ENCODE results near the gene RAX2. TPM values are rescaled to one million over a fixed set of nuclear protein-coding genes. Genes with fewer than 3 reads are reported as not detected.
"Not testable (repeated sequence)": the region's sequence is repeated elsewhere in the genome, so short reads cannot be mapped to it uniquely, and the experiment has no call there.

The RAX2 gene
- polyA plus RNA-seq, 1 of the 3 experiments (the other 2 are of a cell fraction) = not detected

GRCh38 chr19:3766520-3766919 is 5.5 kb downstream of the RAX2 start:
- POLR2A ChIA-PET = no interaction called here
- peaks cover 3 to 4% of the 10 kb centered on the region in 2 experiments; a peak in 1 of 4 replicates for H3K4me1 ChIP-seq (ENCODE audit: control insufficient read depth in 1 of 2, insufficient read depth in 2 of 2, low read depth in 1 of 2, low read length in 1 of 2)
- no peak for DNase-seq
- no peak overlapping the region for H3K4me2 ChIP-seq
- H3K36me3 ChIP-seq (replicated peaks in 1 of 2; ENCODE audit: control insufficient read depth in 1 of 2, insufficient read depth in 2 of 2, low read length in 1 of 2) = peaks cover 0 to 16% of the 10 kb centered on the region in 2 experiments
- no peaks in the 10 kb centered on the region for H3K27me3 ChIP-seq (ENCODE audit: insufficient read depth)
- no peak overlapping the region for H3K9ac ChIP-seq
- no peaks in the 10 kb centered on the region for H4K20me1 ChIP-seq (ENCODE audit: insufficient read depth)
- peaks cover 16% of the 10 kb centered on the region for H3K79me2 ChIP-seq (ENCODE audit: insufficient read depth)
- H3F3A ChIP-seq (replicated peaks; ENCODE audit: insufficient read depth) = no peaks in the 10 kb centered on the region
- WGBS (ENCODE audit: low lambda C conversion rate) = 92% methylated on average over 7 of the region's 7 CpGs
- no peak overlapping the region for H3K4me3 ChIP-seq (ENCODE audit: low read depth in 2 of 2, low read length in 1 of 2)
- no peak for TF ChIP-seq FOSL2 (IDR thresholded peaks at IDR 0.05; ENCODE audit: borderline replicate concordance, low read depth)
- TF ChIP-seq NRF1 (IDR thresholded peaks at IDR 0.05; ENCODE audit: low read depth, low read length) = no peak
- no peak for TF ChIP-seq MEF2A (IDR thresholded peaks at IDR 0.05; ENCODE audit: borderline replicate concordance, low read depth)
- no peaks in the 10 kb centered on the region for H3K9me3 ChIP-seq
- H3K27ac ChIP-seq (ENCODE audit: low read depth in 2 of 2, low read length in 1 of 2) = no peak overlapping the region
- H2AFZ ChIP-seq (ENCODE audit: low read depth) = no peak overlapping the region
- CTCF ChIA-PET = no interaction called here
- H3K9me2 ChIP-seq = no peaks in the 10 kb centered on the region

GRCh38 chr19:3765757-3766156 is 6.3 kb downstream of the RAX2 start:
- H3K9me3 ChIP-seq; H3K27me3 ChIP-seq (ENCODE audit: insufficient read depth); H3F3A ChIP-seq (replicated peaks; ENCODE audit: insufficient read depth); DNase-seq; H3K4me3 ChIP-seq (ENCODE audit: low read depth in 2 of 2, low read length in 1 of 2); H3K9ac ChIP-seq; H4K20me1 ChIP-seq (ENCODE audit: insufficient read depth); H3K27ac ChIP-seq (ENCODE audit: low read depth in 2 of 2, low read length in 1 of 2); H3K4me1 ChIP-seq (ENCODE audit: control insufficient read depth in 1 of 2, insufficient read depth in 2 of 2, low read depth in 1 of 2, low read length in 1 of 2); H3K9me2 ChIP-seq; H2AFZ ChIP-seq (ENCODE audit: low read depth); CTCF ChIA-PET; H3K4me2 ChIP-seq: not testable (repeated sequence)
- Histone ChIP-seq H3K79me2 (ENCODE audit: insufficient read depth) (peaks cover 23% of the 10 kb centered on the region), H3K36me3 (replicated peaks in 1 of 2; ENCODE audit: control insufficient read depth in 1 of 2, insufficient read depth in 2 of 2, low read length in 1 of 2) (peaks cover 0 to 16% of the 10 kb centered on the region in 2 experiments)
- 95% methylated on average over 4 of the region's 5 CpGs for WGBS (ENCODE audit: low lambda C conversion rate)
- POLR2A ChIA-PET = interaction anchor here (0.6 kb wide), 1 partner anchor 511 kb away, joined by 3 read pairs; no protein-coding TSS in a partner anchor

- Histone ChIP-seq H3K79me2 (ENCODE audit: insufficient read depth) (peaks cover 29% of the 10 kb centered on the region), H3K9me3 (no peaks in the 10 kb centered on the region), H3K27ac (ENCODE audit: low read depth in 2 of 2, low read length in 1 of 2) (no peak overlapping the region), H2AFZ (ENCODE audit: low read depth) (no peak overlapping the region), H3K4me2 (no peak overlapping the region), H3K4me3 (ENCODE audit: low read depth in 2 of 2, low read length in 1 of 2) (no peak overlapping the region), H3K9ac (no peak overlapping the region), H3F3A (replicated peaks; ENCODE audit: insufficient read depth) (no peaks in the 10 kb centered on the region), H3K36me3 (replicated peaks in 1 of 2; ENCODE audit: control insufficient read depth in 1 of 2, insufficient read depth in 2 of 2, low read length in 1 of 2) (peaks cover 0 to 16% of the 10 kb centered on the region in 2 experiments), H3K9me2 (no peaks in the 10 kb centered on the region), H3K4me1 (ENCODE audit: control insufficient read depth in 1 of 2, insufficient read depth in 2 of 2, low read depth in 1 of 2, low read length in 1 of 2) (peaks cover 7 to 9% of the 10 kb centered on the region in 2 experiments; a peak in 2 of 4 replicates), H4K20me1 (ENCODE audit: insufficient read depth) (no peaks in the 10 kb centered on the region), H3K27me3 (ENCODE audit: insufficient read depth) (no peaks in the 10 kb centered on the region)
- no peak for DNase-seq
- WGBS (ENCODE audit: low lambda C conversion rate) = 92% methylated on average over 9 of the region's 12 CpGs
- no peak for TF ChIP-seq FOXJ3 (CRISPR knock-in tag; IDR thresholded peaks at IDR 0.05)
- no peak for TF ChIP-seq MXI1 (IDR thresholded peaks at IDR 0.05; ENCODE audit: low read depth, low read length)
- TF ChIP-seq RXRA (IDR thresholded peaks at IDR 0.05; ENCODE audit: borderline replicate concordance, low read depth) = no peak
- TF ChIP-seq JUND (IDR thresholded peaks at IDR 0.05) = no peak
- no peak for TF ChIP-seq MAX (IDR thresholded peaks at IDR 0.05; ENCODE audit: low read depth)
- TF ChIP-seq RFX5 (IDR thresholded peaks at IDR 0.05; ENCODE audit: low read length) = no peak
- no peak for TF ChIP-seq CHD2 (IDR thresholded peaks at IDR 0.05; ENCODE audit: low read length, partially characterized antibody)
- TF ChIP-seq POLR2AphosphoS5 (IDR thresholded peaks at IDR 0.05; ENCODE audit: low read depth, low read length) = no peak
- TF ChIP-seq GATA2 (CRISPR knock-in tag; IDR thresholded peaks at IDR 0.05) = no peak
- no peak for TF ChIP-seq SMC3 (IDR thresholded peaks at IDR 0.05; ENCODE audit: low read depth, low read length)
- no peak for TF ChIP-seq EZH2phosphoT487 (IDR thresholded peaks at IDR 0.05; ENCODE audit: borderline replicate concordance, low read depth)
- no peak for TF ChIP-seq RAD21 (IDR thresholded peaks at IDR 0.05; ENCODE audit: low read length)
- TF ChIP-seq, protein P1, sequence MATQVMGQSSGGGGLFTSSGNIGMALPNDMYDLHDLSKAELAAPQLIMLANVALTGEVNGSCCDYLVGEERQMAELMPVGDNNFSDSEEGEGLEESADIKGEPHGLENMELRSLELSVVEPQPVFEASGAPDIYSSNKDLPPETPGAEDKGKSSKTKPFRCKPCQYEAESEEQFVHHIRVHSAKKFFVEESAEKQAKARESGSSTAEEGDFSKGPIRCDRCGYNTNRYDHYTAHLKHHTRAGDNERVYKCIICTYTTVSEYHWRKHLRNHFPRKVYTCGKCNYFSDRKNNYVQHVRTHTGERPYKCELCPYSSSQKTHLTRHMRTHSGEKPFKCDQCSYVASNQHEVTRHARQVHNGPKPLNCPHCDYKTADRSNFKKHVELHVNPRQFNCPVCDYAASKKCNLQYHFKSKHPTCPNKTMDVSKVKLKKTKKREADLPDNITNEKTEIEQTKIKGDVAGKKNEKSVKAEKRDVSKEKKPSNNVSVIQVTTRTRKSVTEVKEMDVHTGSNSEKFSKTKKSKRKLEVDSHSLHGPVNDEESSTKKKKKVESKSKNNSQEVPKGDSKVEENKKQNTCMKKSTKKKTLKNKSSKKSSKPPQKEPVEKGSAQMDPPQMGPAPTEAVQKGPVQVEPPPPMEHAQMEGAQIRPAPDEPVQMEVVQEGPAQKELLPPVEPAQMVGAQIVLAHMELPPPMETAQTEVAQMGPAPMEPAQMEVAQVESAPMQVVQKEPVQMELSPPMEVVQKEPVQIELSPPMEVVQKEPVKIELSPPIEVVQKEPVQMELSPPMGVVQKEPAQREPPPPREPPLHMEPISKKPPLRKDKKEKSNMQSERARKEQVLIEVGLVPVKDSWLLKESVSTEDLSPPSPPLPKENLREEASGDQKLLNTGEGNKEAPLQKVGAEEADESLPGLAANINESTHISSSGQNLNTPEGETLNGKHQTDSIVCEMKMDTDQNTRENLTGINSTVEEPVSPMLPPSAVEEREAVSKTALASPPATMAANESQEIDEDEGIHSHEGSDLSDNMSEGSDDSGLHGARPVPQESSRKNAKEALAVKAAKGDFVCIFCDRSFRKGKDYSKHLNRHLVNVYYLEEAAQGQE (IDR thresholded peaks at IDR 0.05; ENCODE audit: low read depth, low read length) = no peak
- TF ChIP-seq TCF12 (IDR thresholded peaks at IDR 0.05) = no peak
- TF ChIP-seq SIN3A (IDR thresholded peaks at IDR 0.05; ENCODE audit: borderline replicate concordance, low read depth, low read length) = no peak
- CTCF ChIA-PET = no interaction called here
- POLR2A ChIA-PET = no interaction called here
These were observed 6.9 kb downstream of the RAX2 start for GRCh38 chr19:3765121-3765520.
